K562 (cell line): Measurements from ENCODE around the gene VPS35. TPM values are rescaled to one million over a fixed set of nuclear protein-coding genes. Genes with fewer than 3 reads are reported as not detected.

Experiments used
- ATAC-seq: fragments of 200-7000 bp; cut with Tn5 transposase; 3 replicates; pipeline ENCODE4 v1.9.1; 2020; ENCODE audit warnings: moderate library complexity
- BruUV-seq: library from RNA; stranded (reverse); fragments of 400-500 nt; replicated peaks from 2 replicates; lab custom pipeline; 2021; lab: Mats Ljungman, UMichigan
- CTCF ChIA-PET: fragments of 300-600 bp; formaldehyde crosslinking; extraction: SDS; loops from one replicate; lab custom pipeline; 2021; ENCODE audit warnings: low intra/inter-chr PET ratio; lab: Yijun Ruan, JAX
- POLR2A ChIA-PET: fragments of 300-600, 350-650 bp; sonication (Branson Sonifier 250); formaldehyde crosslinking; extraction: SDS; loops from one replicate; lab custom pipeline; 2021; ENCODE audit warnings: antibody characterized with exemption, inconsistent platforms; lab: Yijun Ruan, JAX
- DNase-seq, 4 experiments: peaks; one replicate each; pipeline versions ENCODE4 v3.0.0 to v3.0.0-alpha.2; 2011 to 2018; ENCODE audit warnings: low spot score in 3 of 4, mixed read lengths in 3 of 4; ENCODE audit errors: extremely low read depth in 1 of 4
- FAIRE-seq: peaks from 2 replicates; lab custom pipeline; 2011; peaks lifted over from hg19 to GRCh38; lab: Jason Lieb, UNC
- H2AFZ ChIP-seq: 2 replicates; pipeline ENCODE4 v1.6.0; 2011; ENCODE audit warnings: low read depth, low read length, control low read depth, inconsistent platforms
- H3K27ac ChIP-seq: fragments of 200-600 bp; 3 replicates; pipeline ENCODE4 v1.8.0; 2011; ENCODE audit warnings: low read depth, mild to moderate bottlenecking, control low read depth, inconsistent platforms, low read length, moderate library complexity, mixed read lengths; ENCODE audit errors: extremely low read depth
- H3K27me3 ChIP-seq, 2 experiments: fragments of 300-600 bp in 1 of 2; 2 replicates in 1 of 2; 3 replicates in 1 of 2; pipeline versions ENCODE4 v1.6.0 to v1.8.0; 2011; ENCODE audit warnings: inconsistent platforms in 2 of 2, low read length in 2 of 2, mild to moderate bottlenecking in 1 of 2, mixed read lengths in 1 of 2, moderate library complexity in 1 of 2; ENCODE audit not compliant: control insufficient read depth in 2 of 2, insufficient read depth in 2 of 2
- H3K36me3 ChIP-seq: fragments of 300-600 bp; 3 replicates; pipeline ENCODE4 v1.8.0; 2011; ENCODE audit warnings: mild to moderate bottlenecking, low read length, inconsistent platforms; ENCODE audit not compliant: control insufficient read depth, insufficient read depth
- H3K4me1 ChIP-seq, 2 experiments: fragments of 200-600 bp in 1 of 2; replicated peaks in 1 of 2; 2 replicates in 1 of 2; 3 replicates in 1 of 2; pipeline versions ENCODE4 v1.5.1 to v1.8.0; 2011; ENCODE audit warnings: inconsistent platforms in 2 of 2, low read length in 2 of 2, mild to moderate bottlenecking in 1 of 2, mixed read lengths in 1 of 2, moderate library complexity in 1 of 2; ENCODE audit not compliant: control insufficient read depth in 2 of 2, insufficient read depth in 2 of 2
- H3K4me2 ChIP-seq: 2 replicates; pipeline ENCODE4 v1.6.1; 2011; ENCODE audit warnings: low read length, control low read depth, inconsistent platforms, mixed read lengths; ENCODE audit not compliant: insufficient read depth
- H3K4me3 ChIP-seq: fragments of 200-600 bp; sonication (generic), shearing (Covaris generic); 2 replicates; pipeline ENCODE4 v1.5.1; 2016; ENCODE audit warnings: control low read depth, inconsistent platforms
- H3K79me2 ChIP-seq: fragments of 200-600 bp; 3 replicates; pipeline ENCODE4 v1.8.0; 2011; ENCODE audit warnings: low read length, inconsistent platforms; ENCODE audit not compliant: control insufficient read depth, insufficient read depth
- H3K9ac ChIP-seq, 2 experiments: 2 replicates each; pipeline versions ENCODE4 v1.6.0 to v1.6.1; 2011; ENCODE audit warnings: low read depth in 2 of 2, low read length in 2 of 2, control low read depth in 1 of 2, inconsistent platforms in 1 of 2, mild to moderate bottlenecking in 1 of 2, mixed read lengths in 1 of 2; ENCODE audit not compliant: insufficient read depth in 1 of 2
- H3K9me1 ChIP-seq: one replicate; pipeline ENCODE4 v1.6.0; 2011; ENCODE audit warnings: inconsistent platforms, mild to moderate bottlenecking, low read length, moderate library complexity; ENCODE audit not compliant: control insufficient read depth, insufficient read depth
- H3K9me3 ChIP-seq: replicated peaks from 2 replicates; pipeline ENCODE4 v1.5.1; 2011; ENCODE audit warnings: low read depth, low read length, inconsistent platforms; ENCODE audit not compliant: control insufficient read depth, insufficient read depth
- H4K20me1 ChIP-seq: replicated peaks from 2 replicates; pipeline ENCODE4 v1.6.1; 2011; ENCODE audit warnings: low read length, inconsistent platforms, mixed read lengths; ENCODE audit not compliant: control insufficient read depth, insufficient read depth
- ARID3A ChIP-seq: IDR thresholded peaks from 2 replicates; pipeline ENCODE4 v1.6.1; 2012; ENCODE audit warnings: low read depth, low read length, improper control_type of control experiment, borderline replicate concordance
- CEBPG ChIP-seq, 3 experiments: fragments of 200-800 bp in 1 of 3; sonication (Bioruptor generic) in 1 of 3; sonication (generic) in 1 of 3; formaldehyde crosslinking in 1 of 3; IDR thresholded peaks in 2 of 3; conservative IDR thresholded peaks in 1 of 3; 2 replicates each; pipeline versions ENCODE4 v1.6.1 to v1.8.0; 2016 to 2022; ENCODE audit warnings: missing compliant biosample characterization in 2 of 3, missing genetic modification characterization in 2 of 3, mild to moderate bottlenecking in 1 of 3, missing genetic modification reagents in 1 of 3
- CHD1 ChIP-seq: fragments of 200-600 bp; sonication (generic); IDR thresholded peaks from one replicate; pipeline ENCODE4 v1.6.1; 2012; ENCODE audit warnings: mild to moderate bottlenecking, moderate library complexity, low read length, inconsistent platforms
- GABPA ChIP-seq: fragments of 200-800 bp; sonication (Bioruptor generic); conservative IDR thresholded peaks from 2 replicates; pipeline ENCODE4 v1.6.1; 2016; ENCODE audit warnings: low read depth, missing genetic modification characterization, missing compliant biosample characterization
- TGIF2 ChIP-seq: sonication (generic); formaldehyde crosslinking; IDR thresholded peaks from 2 replicates; pipeline ENCODE4 v1.8.1; 2022; ENCODE audit warnings: mild to moderate bottlenecking, missing genetic modification reagents, moderate library complexity
- UBTF ChIP-seq, 2 experiments: IDR thresholded peaks; 2 replicates each; pipeline ENCODE4 v1.6.1; 2012; ENCODE audit warnings: improper control_type of control experiment in 2 of 2, low read depth in 2 of 2, low read length in 2 of 2, borderline replicate concordance in 1 of 2
- ZNF551 ChIP-seq: fragments of 250-450 bp; sonication (Bioruptor Pico); IDR thresholded peaks from 2 replicates; pipeline ENCODE4 v1.5.0; 2021; ENCODE audit warnings: mild to moderate bottlenecking, moderate library complexity
- WGBS: fragments of 100-300 bp; shearing (Covaris generic); methylation state at CpG from one replicate; pipeline ENCODE4 v1.1.6; 2016; ENCODE audit warnings: low coverage, mixed read lengths; ENCODE audit not compliant: insufficient coverage; ENCODE audit errors: missing lambda C conversion rate; 5-methylcytosine and 5-hydroxymethylcytosine counted together
- in situ Hi-C: fragments of 300-500 bp; cut with MboI; formaldehyde crosslinking; loops from 4 replicates; pipeline ENCODE4 v1.15.0; 2018; ENCODE audit warnings: inconsistent platforms, mixed read lengths
- intact Hi-C: fragments of 100-400 bp; cut with micrococcal nuclease; formaldehyde crosslinking; loops from 2 replicates; pipeline ENCODE4 v1.14.2; 2022
- polyA plus RNA-seq, 8 experiments: library from polyadenylated mRNA; depleted of rRNA in 4 of 8; stranded (reverse) in 5 of 8; unstranded in 3 of 8; fragments of >200 nt; fragmentation: Nextera tagmentation in 2 of 8; fragmentation: Illumina TruSeq in 1 of 8; extraction: Ambion mirVana in 2 of 8; extraction: Trizol in 1 of 8; gene quantifications; 2 replicates each; pipeline versions ENCODE4 v1.2.1 to v1.2.3, GENCODE V29; 2011 to 2014; ENCODE audit warnings: inconsistent platforms in 1 of 8, missing spikeins in 1 of 8
- total RNA-seq, 7 experiments: library from RNA; depleted of rRNA in 6 of 7; stranded (reverse); fragments of >200 nt in 6 of 7; fragmentation: Illumina TruSeq in 2 of 7; extraction: Trizol in 2 of 7; gene quantifications; 2 replicates each; pipeline versions ENCODE4 v1.2.1 to v1.2.3, GENCODE V29; 2011 to 2021; ENCODE audit warnings: low replicate concordance in 1 of 7
- TF ChIP-seq, protein P1 (sequence below), 2 experiments: IDR thresholded peaks in 1 of 2; conservative IDR thresholded peaks in 1 of 2; 2 replicates each; pipeline ENCODE4 v1.6.1; 2016; ENCODE audit warnings: low read depth in 2 of 2, mild to moderate bottlenecking in 1 of 2, missing compliant biosample characterization in 1 of 2, missing genetic modification characterization in 1 of 2, moderate library complexity in 1 of 2

Gene VPS35
- total and polyA plus RNA-seq, 9 of the 15 experiments (the other 6 are each of a cell fraction or from before 2014, with no cell fraction given): 32.7 to 131 (median 66.2) TPM

- TF ChIP-seq UBTF (IDR thresholded peaks at IDR 0.05; ENCODE audit: borderline replicate concordance in 1 of 2, low read depth in 2 of 2, low read length in 2 of 2): no peak
- TF ChIP-seq TGIF2 (CRISPR knock-in tag): no peak
Measured at GRCh38 chr16:46693598-46693997, 4.6 kb upstream of the VPS35 start (continued).

DNA sequence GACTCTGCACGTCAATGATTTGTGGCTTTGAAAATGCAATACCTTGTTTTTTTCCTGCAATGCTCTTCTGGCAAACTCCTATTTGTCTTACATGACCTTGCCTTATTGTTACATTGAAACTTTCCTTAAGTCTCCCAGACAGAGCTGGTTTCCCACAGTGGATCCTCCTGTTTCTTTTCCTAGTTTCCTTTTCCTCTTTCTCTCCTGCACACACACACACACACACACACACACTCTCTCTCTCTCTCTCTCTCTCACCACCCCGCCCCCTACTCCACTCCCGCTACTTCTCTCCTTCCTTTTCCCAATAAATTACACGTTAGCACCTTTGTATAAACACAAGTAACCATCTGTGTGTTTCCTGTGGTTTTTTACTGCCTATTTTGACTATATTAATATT lies 2.7 kb upstream of the VPS35 start:
- FAIRE-seq: no peak
- Histone ChIP-seq H3K27ac (no peak overlapping the region), H3K4me1 (peaks cover 6 to 18% of the 10 kb centered on the region in 2 experiments; a peak in 4 of 5 replicates), H3K36me3 (peaks cover 51% of the 10 kb centered on the region), H3K79me2 (peaks cover 59% of the 10 kb centered on the region), H3K9me3 (no peaks in the 10 kb centered on the region), H3K9ac (0 out of 4 replicates have a peak overlapping the region, but pooled peaks of 1 of the 2 experiments have one; percentile 1), H3K9me1 (no peaks in the 10 kb centered on the region), H3K27me3 (no peaks in the 10 kb centered on the region), H4K20me1 (peaks cover 27% of the 10 kb centered on the region), H2AFZ (no peak overlapping the region), H3K4me3 (no peak overlapping the region; the same call in 1 of the 2 replicates), H3K4me2 (peak overlapping the region; percentile 98; the same call in 1 of the 2 replicates)
- no peak for DNase-seq
- WGBS: 19% methylated on average over 2 of the region's 4 CpGs
- TF ChIP-seq CHD1 (no peak), ARID3A (no peak), GABPA (tag) (0 out of 2 replicates have a peak, but pooled peaks have one; percentile 17), ZNF551 (CRISPR knock-in tag) (no peak), CEBPG (CRISPR knock-in tag; IDR thresholded peaks at IDR 0.05) (no peak), CEBPG (tag; conservative IDR thresholded peaks at IDR 0.05 in 1 of 2, IDR thresholded peaks at IDR 0.05 in 1 of 2) (0 out of 4 replicates have a peak, but pooled peaks of 1 of the 2 experiments have one; percentile 16)
- TF ChIP-seq, protein P1, sequence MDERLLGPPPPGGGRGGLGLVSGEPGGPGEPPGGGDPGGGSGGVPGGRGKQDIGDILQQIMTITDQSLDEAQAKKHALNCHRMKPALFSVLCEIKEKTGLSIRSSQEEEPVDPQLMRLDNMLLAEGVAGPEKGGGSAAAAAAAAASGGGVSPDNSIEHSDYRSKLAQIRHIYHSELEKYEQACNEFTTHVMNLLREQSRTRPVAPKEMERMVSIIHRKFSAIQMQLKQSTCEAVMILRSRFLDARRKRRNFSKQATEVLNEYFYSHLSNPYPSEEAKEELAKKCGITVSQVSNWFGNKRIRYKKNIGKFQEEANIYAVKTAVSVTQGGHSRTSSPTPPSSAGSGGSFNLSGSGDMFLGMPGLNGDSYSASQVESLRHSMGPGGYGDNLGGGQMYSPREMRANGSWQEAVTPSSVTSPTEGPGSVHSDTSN (CRISPR knock-in tag; IDR thresholded peaks at IDR 0.05; ENCODE audit: low read depth): no peak
- TF ChIP-seq, protein P1 (tag; conservative IDR thresholded peaks at IDR 0.05; ENCODE audit: low read depth): peak; percentile 38; the same call in 1 of the 2 replicates
- BruUV-seq: no TSS peak
- ChIA-PET POLR2A (no interaction called here), CTCF (no interaction called here)
- no peak for ATAC-seq
- intact Hi-C loops: no loop called here
- in situ Hi-C loops: loop anchor here (10.0 kb wide), 1 partner anchor 133 kb away; no protein-coding TSS in a partner anchor
